Tibial nerve (tissue), 4 donors: ENCODE results near the gene PDK4. TPM values are rescaled to one million over a fixed set of nuclear protein-coding genes. Genes with fewer than 3 reads are reported as not detected.

ENCODE experiments used
- DNase-seq, 2 donors: peaks; one replicate each; pipeline ENCODE4 v3.0.0-alpha.2; 2019; ENCODE audit warnings: low spot score in 2 of 2
- H3K27ac ChIP-seq, 4 donors: fragments of 200-600 bp; sonication (generic) in 3 of 4; one replicate each; pipeline ENCODE4 v1.5.1; 2017 to 2019; ENCODE audit warnings: mild to moderate bottlenecking in 1 of 4
- H3K27me3 ChIP-seq, 2 donors: fragments of 200-600 bp; sonication (generic) in 1 of 2; one replicate each; pipeline versions ENCODE4 v1.5.1 to v1.6.0; 2017 to 2019
- H3K36me3 ChIP-seq, 3 donors: fragments of 200-600 bp; sonication (generic); one replicate each; pipeline ENCODE4 v1.5.1; 2018 to 2019
- H3K4me1 ChIP-seq, 4 donors: fragments of 200-600 bp; sonication (generic) in 3 of 4; one replicate each; pipeline ENCODE4 v1.5.1; 2017 to 2019
- H3K4me3 ChIP-seq, 4 donors: fragments of 200-600 bp; sonication (generic) in 3 of 4; one replicate each; pipeline ENCODE4 v1.5.1; 2017 to 2019; ENCODE audit warnings: mild to moderate bottlenecking in 1 of 4, moderate library complexity in 1 of 4
- H3K9me3 ChIP-seq, 4 donors: fragments of 200-600 bp; sonication (generic) in 3 of 4; one replicate each; pipeline ENCODE4 v1.5.1; 2017 to 2019
- EP300 ChIP-seq, 2 donors: sonication (generic); formaldehyde crosslinking; IDR thresholded peaks; one replicate each; pipeline ENCODE4 v1.6.1; 2017; ENCODE audit warnings: antibody characterized with exemption in 2 of 2, mild to moderate bottlenecking in 1 of 2
- POLR2A ChIP-seq, 2 donors: fragments of 450-650 bp; IDR thresholded peaks; one replicate each; pipeline ENCODE4 v1.6.1; 2017; ENCODE audit warnings: antibody characterized with exemption in 2 of 2, mild to moderate bottlenecking in 2 of 2, moderate library complexity in 2 of 2
- WGBS, 2 donors: methylation state at CpG; one replicate each; pipeline ENCODE4 v1.1.5; 2018; 5-methylcytosine and 5-hydroxymethylcytosine counted together
- total RNA-seq, 4 donors: library from RNA; depleted of rRNA; stranded (reverse); fragments of >200 nt; gene quantifications; one replicate each; pipeline ENCODE4 v1.1.0, GENCODE V29; 2016
- TF ChIP-seq, protein P1 (sequence below), 5 experiments: fragments of 200-600 bp in 3 of 5; fragments of 450-650 bp in 2 of 5; sonication (generic) in 3 of 5; IDR thresholded peaks; one replicate each; pipeline ENCODE4 v1.5.1; 2016 to 2019; ENCODE audit warnings: antibody characterized with exemption in 5 of 5, mild to moderate bottlenecking in 3 of 5, moderate library complexity in 2 of 5

The PDK4 gene
- total RNA-seq, 4 donors from 2014 or later = 490 to 939 (median 827) TPM

DNA sequence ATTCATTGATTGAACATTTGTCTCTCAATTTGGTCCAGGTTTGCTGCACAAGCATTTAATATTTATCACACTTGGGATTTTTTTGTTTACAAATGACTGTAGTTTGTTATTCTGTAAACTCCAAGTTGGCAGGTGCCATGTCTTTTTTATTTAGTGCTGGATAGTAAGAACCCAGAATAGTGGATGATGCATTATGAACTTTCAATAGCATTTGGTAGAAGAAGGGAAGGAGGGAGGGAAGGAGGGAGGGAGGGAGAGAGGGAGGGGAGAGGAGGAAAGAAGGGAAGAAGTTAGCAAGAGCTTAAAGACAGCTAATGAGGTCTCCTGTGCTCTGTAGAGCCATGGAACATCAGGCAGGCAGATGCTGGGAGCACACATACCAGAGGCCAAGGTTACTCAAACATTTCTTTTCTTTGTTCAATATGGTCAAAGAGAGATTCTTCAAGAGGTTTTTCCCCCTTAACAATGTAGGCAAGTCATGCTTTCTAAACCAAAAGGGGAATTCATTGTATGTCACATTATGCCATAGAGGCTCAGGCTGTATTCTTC is 25.8 kb upstream of the PDK4 start:
- no peak overlapping the region for H3K27ac ChIP-seq
- H3K36me3 ChIP-seq = no peaks in the 10 kb centered on the region
- H3K4me1 ChIP-seq = no peaks in the 10 kb centered on the region
- no peaks in the 10 kb centered on the region for H3K27me3 ChIP-seq
- TF ChIP-seq, protein P1, sequence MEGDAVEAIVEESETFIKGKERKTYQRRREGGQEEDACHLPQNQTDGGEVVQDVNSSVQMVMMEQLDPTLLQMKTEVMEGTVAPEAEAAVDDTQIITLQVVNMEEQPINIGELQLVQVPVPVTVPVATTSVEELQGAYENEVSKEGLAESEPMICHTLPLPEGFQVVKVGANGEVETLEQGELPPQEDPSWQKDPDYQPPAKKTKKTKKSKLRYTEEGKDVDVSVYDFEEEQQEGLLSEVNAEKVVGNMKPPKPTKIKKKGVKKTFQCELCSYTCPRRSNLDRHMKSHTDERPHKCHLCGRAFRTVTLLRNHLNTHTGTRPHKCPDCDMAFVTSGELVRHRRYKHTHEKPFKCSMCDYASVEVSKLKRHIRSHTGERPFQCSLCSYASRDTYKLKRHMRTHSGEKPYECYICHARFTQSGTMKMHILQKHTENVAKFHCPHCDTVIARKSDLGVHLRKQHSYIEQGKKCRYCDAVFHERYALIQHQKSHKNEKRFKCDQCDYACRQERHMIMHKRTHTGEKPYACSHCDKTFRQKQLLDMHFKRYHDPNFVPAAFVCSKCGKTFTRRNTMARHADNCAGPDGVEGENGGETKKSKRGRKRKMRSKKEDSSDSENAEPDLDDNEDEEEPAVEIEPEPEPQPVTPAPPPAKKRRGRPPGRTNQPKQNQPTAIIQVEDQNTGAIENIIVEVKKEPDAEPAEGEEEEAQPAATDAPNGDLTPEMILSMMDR (IDR thresholded peaks at IDR 0.05) = no peak
- TF ChIP-seq EP300 (IDR thresholded peaks at IDR 0.05) (no peak), POLR2A (IDR thresholded peaks at IDR 0.05) (no peak)
- H3K4me3 ChIP-seq = no peak overlapping the region
- no peak for DNase-seq
- no peaks in the 10 kb centered on the region for H3K9me3 ChIP-seq

DNA sequence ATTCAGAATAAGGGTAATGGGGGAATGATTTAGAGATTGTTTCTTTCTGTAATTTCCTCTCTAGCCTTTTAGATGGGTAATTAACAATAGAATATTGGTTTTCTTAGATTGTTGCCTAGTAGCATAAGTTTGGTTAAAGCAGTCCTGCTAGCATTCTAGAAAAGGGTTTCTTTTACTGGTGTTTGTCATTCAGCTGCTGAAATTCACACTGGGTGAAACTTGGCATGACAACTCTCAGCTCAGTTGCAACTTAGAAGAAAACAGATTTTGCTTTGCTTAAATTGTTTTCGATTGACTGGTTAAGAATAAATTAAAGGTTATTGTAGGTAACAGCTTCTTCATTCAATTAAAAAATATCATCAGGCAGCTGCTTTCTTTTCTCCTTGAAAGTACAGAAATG is 25.1 kb upstream of the PDK4 start:
- WGBS, 2 donors = 52 to 64% methylated on average over 1 of the region's 1 CpG
- no peaks in the 10 kb centered on the region for H3K36me3 ChIP-seq
- no peaks in the 10 kb centered on the region for H3K9me3 ChIP-seq
- peak overlapping the region in 1 of 4 donors; percentile 63 for H3K27ac ChIP-seq
- TF ChIP-seq POLR2A (IDR thresholded peaks at IDR 0.05) = no peak
- no peak for DNase-seq
- no peak overlapping the region for H3K4me3 ChIP-seq
- no peaks in the 10 kb centered on the region for H3K27me3 ChIP-seq
- no peaks in the 10 kb centered on the region for H3K4me1 ChIP-seq

DNA sequence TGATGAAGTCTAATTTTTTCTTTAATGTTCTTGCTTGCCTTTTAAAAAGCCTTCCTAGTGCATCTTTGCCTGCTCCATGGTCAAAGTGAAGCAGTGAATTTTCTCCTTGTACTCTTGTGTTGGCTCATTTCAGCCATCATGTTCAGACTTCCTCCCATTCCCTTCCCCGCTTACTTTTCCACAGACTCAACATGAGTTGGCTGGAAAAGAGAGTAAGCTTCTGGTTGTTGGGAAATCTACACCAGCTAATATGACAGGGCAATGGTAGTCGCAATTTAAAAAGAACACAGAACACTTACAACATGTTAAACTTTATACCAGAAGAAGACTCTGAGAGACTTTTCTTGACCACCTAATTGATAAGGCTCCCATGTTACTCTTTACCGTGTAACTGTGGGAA is 24.3 kb upstream of the PDK4 start:
- DNase-seq = no peak
- Histone ChIP-seq H3K27ac (no peak overlapping the region), H3K9me3 (no peaks in the 10 kb centered on the region), H3K27me3 (no peaks in the 10 kb centered on the region), H3K36me3 (no peaks in the 10 kb centered on the region), H3K4me3 (no peak overlapping the region), H3K4me1 (no peaks in the 10 kb centered on the region)
- 92 to 97% methylated on average over 3 of the region's 3 CpGs for WGBS, 2 donors
- TF ChIP-seq EP300 (IDR thresholded peaks at IDR 0.05) = no peak
- no peak for TF ChIP-seq POLR2A (IDR thresholded peaks at IDR 0.05)
- TF ChIP-seq, protein P1 (IDR thresholded peaks at IDR 0.05) = no peak

DNA sequence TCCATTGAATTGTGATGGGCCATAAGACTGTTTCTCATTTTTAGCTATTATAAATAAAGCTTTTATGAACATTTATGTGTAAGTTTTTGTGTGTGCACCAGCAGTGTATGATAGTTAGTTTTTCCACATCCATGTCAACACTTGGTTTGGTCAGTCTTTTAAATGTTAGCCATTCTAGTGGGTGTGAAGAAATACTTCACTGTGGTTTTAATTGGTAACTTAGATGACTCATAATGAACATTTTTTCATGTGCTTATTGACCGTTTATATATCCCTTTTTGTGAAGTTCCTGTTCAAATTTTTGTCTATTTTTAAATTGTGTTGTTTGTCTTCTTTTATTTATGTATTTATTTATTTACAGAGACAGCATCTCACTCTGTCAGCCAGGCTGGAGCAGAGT is 23.6 kb upstream of the PDK4 start:
- 55 to 62% methylated on average over 1 of the region's 1 CpG for WGBS, 2 donors
- Histone ChIP-seq H3K27ac (no peak overlapping the region), H3K4me1 (no peaks in the 10 kb centered on the region), H3K36me3 (no peaks in the 10 kb centered on the region), H3K27me3 (no peaks in the 10 kb centered on the region), H3K9me3 (no peaks in the 10 kb centered on the region), H3K4me3 (no peak overlapping the region)
- no peak for DNase-seq
- TF ChIP-seq, protein P1 (IDR thresholded peaks at IDR 0.05) = no peak
- no peak for TF ChIP-seq EP300 (IDR thresholded peaks at IDR 0.05)
- TF ChIP-seq POLR2A (IDR thresholded peaks at IDR 0.05) = no peak

DNA sequence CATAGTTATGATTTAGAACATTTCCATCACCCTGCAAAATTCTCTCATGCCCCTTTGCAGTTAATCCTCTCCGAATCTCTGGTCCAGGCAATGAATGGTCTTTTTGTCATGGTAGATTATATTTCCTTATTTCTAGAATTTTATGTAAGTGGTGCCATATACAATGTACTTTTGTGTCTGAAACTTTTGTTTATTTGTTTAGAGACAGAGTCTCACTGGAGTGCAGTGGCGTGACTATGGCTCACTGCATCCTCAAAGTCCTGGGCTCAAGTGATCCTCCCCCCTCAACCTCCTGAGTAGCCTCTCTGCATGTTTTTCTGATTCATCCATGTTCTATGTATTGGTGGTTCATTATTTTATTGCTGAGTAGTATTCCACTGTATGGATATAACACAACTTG is 23.2 kb upstream of the PDK4 start:
- Histone ChIP-seq H3K4me3 (no peak overlapping the region), H3K36me3 (no peaks in the 10 kb centered on the region), H3K27me3 (no peaks in the 10 kb centered on the region), H3K27ac (no peak overlapping the region), H3K4me1 (no peaks in the 10 kb centered on the region), H3K9me3 (peaks cover 0 to 2% (median under 1%) of the 10 kb centered on the region in 4 donors)
- TF ChIP-seq POLR2A (IDR thresholded peaks at IDR 0.05) (no peak), EP300 (IDR thresholded peaks at IDR 0.05) (no peak)
- TF ChIP-seq, protein P1 (IDR thresholded peaks at IDR 0.05) = no peak
- 57 to 59% methylated on average over 2 of the region's 2 CpGs for WGBS, 2 donors
- DNase-seq = no peak
